A549 (cell line): ENCODE measurements around the gene FYB1. TPM values are rescaled to one million over a fixed set of nuclear protein-coding genes. Genes with fewer than 3 reads are reported as not detected.
A peak's percentile ranks its signal among the peaks of the same experiment; 100 is the strongest.

Experiments used
- ATAC-seq, 2 experiments: fragments of 200-7000 bp in 1 of 2; fragments of >200 bp in 1 of 2; cut with Nextera tagmentation in 1 of 2; cut with Tn5 transposase in 1 of 2; 3 replicates each; pipeline versions ENCODE4 v1.8.0 to v1.9.1; 2018 to 2020; ENCODE audit warnings: mild to moderate bottlenecking in 1 of 2, moderate library complexity in 1 of 2
- CTCF ChIA-PET: fragments of 300-600 bp; sonication (Branson Sonifier 250); formaldehyde crosslinking; extraction: SDS; loops from one replicate; lab custom pipeline; 2021; ENCODE audit warnings: antibody characterized with exemption, inconsistent platforms; lab: Yijun Ruan, JAX
- POLR2A ChIA-PET: fragments of 350-600 bp; formaldehyde crosslinking; extraction: SDS; loops from one replicate; lab custom pipeline; 2021; ENCODE audit warnings: antibody characterized with exemption, inconsistent platforms; lab: Yijun Ruan, JAX
- DNase-seq, 2 experiments: peaks; one replicate each; pipeline versions ENCODE4 v3.0.0 to v3.0.0-alpha.2; 2011 to 2016; ENCODE audit warnings: low read depth in 1 of 2, low spot score in 1 of 2
- FAIRE-seq: peaks from 2 replicates; lab custom pipeline; 2011; peaks lifted over from hg19 to GRCh38; lab: Jason Lieb, UNC
- H3K27ac ChIP-seq, 2 experiments: fragments of >200 bp; sonication (Bioruptor Twin); formaldehyde crosslinking; 3 replicates each; pipeline ENCODE4 v1.5.1; 2016 to 2017
- H3K4me1 ChIP-seq: fragments of >200 bp; sonication (Bioruptor Twin); formaldehyde crosslinking; 3 replicates; pipeline ENCODE4 v1.6.1; 2016
- H3K4me2 ChIP-seq: fragments of >200 bp; sonication (Bioruptor Twin); formaldehyde crosslinking; 3 replicates; pipeline ENCODE4 v1.6.1; 2016
- H3K4me3 ChIP-seq: fragments of >200 bp; sonication (Bioruptor Twin); formaldehyde crosslinking; 3 replicates; pipeline ENCODE4 v1.5.1; 2016
- H3K9me3 ChIP-seq: fragments of >200 bp; sonication (Bioruptor Twin); formaldehyde crosslinking; 3 replicates; pipeline ENCODE4 v1.6.1; 2016
- BHLHE40 ChIP-seq: IDR thresholded peaks from 2 replicates; pipeline ENCODE4 v1.6.1; 2012; ENCODE audit warnings: low read depth, low read length, inconsistent platforms
- CBX2 ChIP-seq: fragments of 200-600 bp; sonication (generic); IDR thresholded peaks from 2 replicates; pipeline ENCODE4 v1.6.1; 2016; ENCODE audit warnings: low read depth, mild to moderate bottlenecking, borderline replicate concordance
- CBX8 ChIP-seq: fragments of 200-600 bp; sonication (generic); IDR thresholded peaks from 2 replicates; pipeline ENCODE4 v1.6.1; 2016
- E2F6 ChIP-seq: IDR thresholded peaks from 2 replicates; pipeline ENCODE4 v1.6.1; 2012; ENCODE audit warnings: low read depth, borderline replicate concordance
- EHF ChIP-seq: fragments of 250-450 bp; sonication (Bioruptor Pico); IDR thresholded peaks from 2 replicates; pipeline ENCODE4 v1.5.0; 2020; ENCODE audit warnings: mild to moderate bottlenecking
- ELK1 ChIP-seq: fragments of 150-350 bp; IDR thresholded peaks from 2 replicates; pipeline ENCODE4 v1.6.1; 2014; ENCODE audit warnings: low read depth, mild to moderate bottlenecking, low read length
- EP300 ChIP-seq, 2 experiments: fragments of >200 bp; sonication (Bioruptor Twin); formaldehyde crosslinking; IDR thresholded peaks; 2 replicates in 1 of 2; 3 replicates in 1 of 2; pipeline ENCODE4 v1.6.1; 2016 to 2017
- FOSB ChIP-seq: fragments of 250-450 bp; sonication (Bioruptor Pico); IDR thresholded peaks from 2 replicates; pipeline ENCODE4 v1.5.0; 2020; ENCODE audit warnings: mild to moderate bottlenecking, moderate library complexity
- FOSL2 ChIP-seq, 2 experiments: fragments of 450-650 bp in 1 of 2; fragments of >200 bp in 1 of 2; sonication (Bioruptor Twin) in 1 of 2; formaldehyde crosslinking; IDR thresholded peaks; 2 replicates each; pipeline versions ENCODE4 v1.5.0 to v1.6.1; 2016 to 2020; ENCODE audit warnings: mild to moderate bottlenecking in 1 of 2, moderate library complexity in 1 of 2
- FOXS1 ChIP-seq: fragments of 250-450 bp; sonication (Bioruptor Pico); IDR thresholded peaks from 2 replicates; pipeline ENCODE4 v1.5.0; 2020; ENCODE audit warnings: mild to moderate bottlenecking, moderate library complexity
- HEYL ChIP-seq: fragments of 250-450 bp; sonication (Bioruptor Pico); IDR thresholded peaks from 2 replicates; pipeline ENCODE4 v1.8.0; 2021; ENCODE audit warnings: mild to moderate bottlenecking, moderate library complexity
- HMGXB4 ChIP-seq: fragments of 250-450 bp; sonication (Bioruptor Pico); IDR thresholded peaks from 2 replicates; pipeline ENCODE4 v1.5.0; 2021; ENCODE audit warnings: mild to moderate bottlenecking, moderate library complexity, borderline replicate concordance
- HOXA7 ChIP-seq: fragments of 250-450 bp; sonication (Bioruptor Pico); IDR thresholded peaks from 2 replicates; pipeline ENCODE4 v1.5.0; 2020; ENCODE audit warnings: mild to moderate bottlenecking, moderate library complexity
- JUN ChIP-seq, 2 experiments: fragments of >200 bp; sonication (Bioruptor Twin); formaldehyde crosslinking; IDR thresholded peaks; 2 replicates in 1 of 2; 3 replicates in 1 of 2; pipeline ENCODE4 v1.6.1; 2016 to 2017
- JUNB ChIP-seq: fragments of >200 bp; sonication (Bioruptor Twin); formaldehyde crosslinking; IDR thresholded peaks from 2 replicates; pipeline ENCODE4 v1.6.1; 2016
- KDM1A ChIP-seq: fragments of 200-600 bp; sonication (generic); IDR thresholded peaks from 2 replicates; pipeline ENCODE4 v1.6.1; 2016; ENCODE audit warnings: low read depth, mild to moderate bottlenecking
- KDM5A ChIP-seq: fragments of 200-600 bp; sonication (generic); IDR thresholded peaks from 2 replicates; pipeline ENCODE4 v1.6.1; 2016; ENCODE audit warnings: antibody characterized with exemption, mild to moderate bottlenecking
- MAZ ChIP-seq: fragments of 150-350 bp; IDR thresholded peaks from 2 replicates; pipeline ENCODE4 v1.6.1; 2014; ENCODE audit warnings: antibody characterized with exemption, low read depth, low read length, borderline replicate concordance
- MYC ChIP-seq: IDR thresholded peaks from 2 replicates; pipeline ENCODE4 v1.6.1; 2012; ENCODE audit warnings: mild to moderate bottlenecking, inconsistent platforms, low read length, improper control_type of control experiment, borderline replicate concordance
- NPAS2 ChIP-seq: fragments of 250-450 bp; sonication (Bioruptor Pico); IDR thresholded peaks from 2 replicates; pipeline ENCODE4 v1.8.0; 2022; ENCODE audit warnings: mild to moderate bottlenecking, moderate library complexity, borderline replicate concordance
- RARB ChIP-seq: fragments of 250-450 bp; sonication (Bioruptor Pico); IDR thresholded peaks from 2 replicates; pipeline ENCODE4 v1.8.0; 2021; ENCODE audit warnings: mild to moderate bottlenecking, moderate library complexity
- RCOR1 ChIP-seq: fragments of 150-350 bp; IDR thresholded peaks from 2 replicates; pipeline ENCODE4 v1.6.1; 2014; ENCODE audit warnings: antibody characterized with exemption, low read length, low read depth
- RFX5 ChIP-seq: fragments of 450-650 bp; IDR thresholded peaks from 2 replicates; pipeline ENCODE4 v1.7.1; 2014; ENCODE audit warnings: antibody characterized with exemption, mild to moderate bottlenecking, moderate library complexity
- RNF2 ChIP-seq: fragments of 200-600 bp; sonication (generic); IDR thresholded peaks from 2 replicates; pipeline ENCODE4 v1.6.1; 2016; ENCODE audit warnings: low read depth, mild to moderate bottlenecking, antibody characterized with exemption, moderate library complexity, borderline replicate concordance
- SREBF2 ChIP-seq: fragments of 450-650 bp; IDR thresholded peaks from 2 replicates; pipeline ENCODE4 v1.6.1; 2014; ENCODE audit warnings: mild to moderate bottlenecking, moderate library complexity
- TFCP2L1 ChIP-seq: fragments of 250-450 bp; sonication (Bioruptor Pico); IDR thresholded peaks from 2 replicates; pipeline ENCODE4 v1.5.0; 2021; ENCODE audit warnings: mild to moderate bottlenecking
- ZC3H11A ChIP-seq: fragments of 450-650 bp; IDR thresholded peaks from 2 replicates; pipeline ENCODE4 v1.6.1; 2014; ENCODE audit warnings: antibody characterized with exemption, mild to moderate bottlenecking
- ZFP36 ChIP-seq: fragments of 450-650 bp; IDR thresholded peaks from 2 replicates; pipeline ENCODE4 v1.6.1; 2014; ENCODE audit warnings: borderline replicate concordance; ENCODE audit not compliant: partially characterized antibody
- ZNF302 ChIP-seq: fragments of 250-450 bp; sonication (Bioruptor Pico); IDR thresholded peaks from 2 replicates; pipeline ENCODE4 v1.9.0; 2021; ENCODE audit warnings: inconsistent platforms, mild to moderate bottlenecking, moderate library complexity
- ZSCAN20 ChIP-seq: fragments of 250-450 bp; sonication (Bioruptor Pico); IDR thresholded peaks from 2 replicates; pipeline ENCODE4 v1.8.0; 2022; ENCODE audit warnings: mild to moderate bottlenecking, moderate library complexity
- WGBS: methylation state at CpG from one replicate; pipeline ENCODE4 v1.1.6; 2017; ENCODE audit errors: missing lambda C conversion rate; 5-methylcytosine and 5-hydroxymethylcytosine counted together
- polyA plus RNA-seq, 4 experiments: library from polyadenylated mRNA; depleted of rRNA in 3 of 4; stranded (reverse); fragments of >200 nt; fragmentation: RNase III in 1 of 4; extraction: RNeasy Plus Mini Kit Qiagen cat#74134 plus additional on column Dnase treatment in 1 of 4; gene quantifications; 2 replicates in 3 of 4; 3 replicates in 1 of 4; pipeline ENCODE4 v1.2.3, GENCODE V29; 2011 to 2017
- TF ChIP-seq, protein P1 (sequence below): fragments of 250-450 bp; sonication (Bioruptor Pico); IDR thresholded peaks from 2 replicates; pipeline ENCODE4 v1.5.0; 2020; ENCODE audit warnings: low read depth, mild to moderate bottlenecking, moderate library complexity
- TF ChIP-seq, protein P2 (sequence below): fragments of >200 bp; sonication (Bioruptor Twin); formaldehyde crosslinking; IDR thresholded peaks from 3 replicates; pipeline ENCODE4 v1.6.1; 2016

FYB1 gene
- polyA plus RNA-seq, 2 of the 4 experiments (the other 2 are of a cell fraction): 7.4 to 34.6 TPM

GRCh38 chr5:39059064-39059463 lies 160.3 kb downstream of the FYB1 start:
- WGBS: 84% methylated on average over 2 of the region's 2 CpGs
- POLR2A ChIA-PET: no interaction called here
- peaks cover 62% of the 10 kb centered on the region for H3K4me1 ChIP-seq
- no peak overlapping the region for H3K27ac ChIP-seq
- H3K4me2 ChIP-seq: no peak overlapping the region
- ATAC-seq (peak in 1 of 2 experiments; percentile 40; a peak in 2 of 6 replicates), FAIRE-seq (no peak), DNase-seq (no peak)
- no peak overlapping the region for H3K4me3 ChIP-seq
- TF ChIP-seq ZFP36 (no peak), EP300 (IDR thresholded peaks at IDR 0.05) (no peak), FOSB (CRISPR knock-in tag) (no peak), MAZ (no peak), CBX8 (no peak), RCOR1 (no peak), ZC3H11A (no peak), JUNB (no peak), EHF (CRISPR knock-in tag) (no peak), E2F6 (no peak), HMGXB4 (CRISPR knock-in tag) (no peak), ELK1 (no peak), NPAS2 (no peak), KDM5A (no peak), KDM1A (no peak), RNF2 (no peak), HOXA7 (CRISPR knock-in tag) (no peak), JUN (IDR thresholded peaks at IDR 0.05) (no peak), FOXS1 (CRISPR knock-in tag) (no peak)
- TF ChIP-seq, protein P1, sequence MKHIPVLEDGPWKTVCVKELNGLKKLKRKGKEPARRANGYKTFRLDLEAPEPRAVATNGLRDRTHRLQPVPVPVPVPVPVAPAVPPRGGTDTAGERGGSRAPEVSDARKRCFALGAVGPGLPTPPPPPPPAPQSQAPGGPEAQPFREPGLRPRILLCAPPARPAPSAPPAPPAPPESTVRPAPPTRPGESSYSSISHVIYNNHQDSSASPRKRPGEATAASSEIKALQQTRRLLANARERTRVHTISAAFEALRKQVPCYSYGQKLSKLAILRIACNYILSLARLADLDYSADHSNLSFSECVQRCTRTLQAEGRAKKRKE: no peak
- no peaks in the 10 kb centered on the region for H3K9me3 ChIP-seq
- CTCF ChIA-PET: interaction anchor here (0.6 kb wide), 2 partner anchors 55 to 227 kb away, joined by 3 to 5 read pairs; no protein-coding TSS in a partner anchor

- Histone ChIP-seq H3K27ac (no peak overlapping the region), H3K4me2 (peak overlapping the region; percentile 76), H3K4me1 (peaks cover 55% of the 10 kb centered on the region), H3K4me3 (peak overlapping the region; percentile 35), H3K9me3 (no peaks in the 10 kb centered on the region)
- ChIA-PET CTCF (interaction anchor here (0.6 kb wide), 1 partner anchor 747 kb away, joined by 3 read pairs; no protein-coding TSS in a partner anchor), POLR2A (no interaction called here)
- WGBS: 51% methylated on average over 2 of the region's 2 CpGs
- ATAC-seq (no peak), DNase-seq (no peak), FAIRE-seq (peak; percentile 79)
- TF ChIP-seq BHLHE40: no peak
- TF ChIP-seq, protein P2, sequence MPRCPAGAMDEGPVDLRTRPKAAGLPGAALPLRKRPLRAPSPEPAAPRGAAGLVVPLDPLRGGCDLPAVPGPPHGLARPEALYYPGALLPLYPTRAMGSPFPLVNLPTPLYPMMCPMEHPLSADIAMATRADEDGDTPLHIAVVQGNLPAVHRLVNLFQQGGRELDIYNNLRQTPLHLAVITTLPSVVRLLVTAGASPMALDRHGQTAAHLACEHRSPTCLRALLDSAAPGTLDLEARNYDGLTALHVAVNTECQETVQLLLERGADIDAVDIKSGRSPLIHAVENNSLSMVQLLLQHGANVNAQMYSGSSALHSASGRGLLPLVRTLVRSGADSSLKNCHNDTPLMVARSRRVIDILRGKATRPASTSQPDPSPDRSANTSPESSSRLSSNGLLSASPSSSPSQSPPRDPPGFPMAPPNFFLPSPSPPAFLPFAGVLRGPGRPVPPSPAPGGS: no peak
- TF ChIP-seq HEYL (CRISPR knock-in tag): no peak
- TF ChIP-seq CBX2: no peak
- no peak for TF ChIP-seq FOSB (CRISPR knock-in tag)
- TF ChIP-seq MYC: no peak
- TF ChIP-seq RFX5: no peak
- TF ChIP-seq KDM1A: no peak
- no peak for TF ChIP-seq FOSL2 (IDR thresholded peaks at IDR 0.05)
- no peak for TF ChIP-seq FOSL2 (CRISPR knock-in tag; IDR thresholded peaks at IDR 0.05)
- TF ChIP-seq ZNF302: no peak
- no peak for TF ChIP-seq RARB (CRISPR knock-in tag)
- TF ChIP-seq ELK1: no peak
- no peak for TF ChIP-seq EP300 (IDR thresholded peaks at IDR 0.05)
- no peak for TF ChIP-seq ZSCAN20 (CRISPR knock-in tag)
- TF ChIP-seq TFCP2L1 (CRISPR knock-in tag): no peak
- no peak for TF ChIP-seq SREBF2
- TF ChIP-seq CBX8: no peak
Measured at GRCh38 chr5:39058178-39058921, 161.0 kb downstream of the FYB1 start.
